GM12891 (cell line): ENCODE data around the gene MT1H.

ENCODE experiments used
- PAX5 ChIP-seq: IDR thresholded peaks from 2 replicates; pipeline ENCODE4 v1.6.1; 2011; ENCODE audit warnings: low read length, moderate library complexity, mild to moderate bottlenecking; ENCODE audit not compliant: insufficient read depth, severe bottlenecking
- POLR2A ChIP-seq: IDR thresholded peaks from 2 replicates; pipeline ENCODE4 v1.6.1; 2011; ENCODE audit warnings: low read depth, low read length, control low read depth
- POLR2AphosphoS5 ChIP-seq: IDR thresholded peaks from 2 replicates; pipeline ENCODE4 v1.6.1; 2011; ENCODE audit warnings: low read depth, low read length, control low read depth
- TAF1 ChIP-seq: IDR thresholded peaks from 2 replicates; pipeline ENCODE4 v1.6.1; 2011; ENCODE audit warnings: low read depth, low read length, control low read depth

GRCh38 chr16:56635441-56635967 lies 34.1 kb upstream of the MT1H start:
- no peak for TF ChIP-seq POLR2A
- no peak for TF ChIP-seq TAF1
- no peak for TF ChIP-seq POLR2AphosphoS5
- TF ChIP-seq PAX5: no peak
